SH-SY5Y (cell line): ENCODE measurements around the gene MPPED1.

Experiments used
- GATA2 ChIP-seq: IDR thresholded peaks from 2 replicates; pipeline ENCODE4 v1.6.1; 2011; ENCODE audit warnings: mild to moderate bottlenecking, low read depth, low read length
- GATA3 ChIP-seq: IDR thresholded peaks from 2 replicates; pipeline ENCODE4 v1.6.1; 2011; ENCODE audit warnings: low read depth, mild to moderate bottlenecking, low read length, moderate library complexity

DNA sequence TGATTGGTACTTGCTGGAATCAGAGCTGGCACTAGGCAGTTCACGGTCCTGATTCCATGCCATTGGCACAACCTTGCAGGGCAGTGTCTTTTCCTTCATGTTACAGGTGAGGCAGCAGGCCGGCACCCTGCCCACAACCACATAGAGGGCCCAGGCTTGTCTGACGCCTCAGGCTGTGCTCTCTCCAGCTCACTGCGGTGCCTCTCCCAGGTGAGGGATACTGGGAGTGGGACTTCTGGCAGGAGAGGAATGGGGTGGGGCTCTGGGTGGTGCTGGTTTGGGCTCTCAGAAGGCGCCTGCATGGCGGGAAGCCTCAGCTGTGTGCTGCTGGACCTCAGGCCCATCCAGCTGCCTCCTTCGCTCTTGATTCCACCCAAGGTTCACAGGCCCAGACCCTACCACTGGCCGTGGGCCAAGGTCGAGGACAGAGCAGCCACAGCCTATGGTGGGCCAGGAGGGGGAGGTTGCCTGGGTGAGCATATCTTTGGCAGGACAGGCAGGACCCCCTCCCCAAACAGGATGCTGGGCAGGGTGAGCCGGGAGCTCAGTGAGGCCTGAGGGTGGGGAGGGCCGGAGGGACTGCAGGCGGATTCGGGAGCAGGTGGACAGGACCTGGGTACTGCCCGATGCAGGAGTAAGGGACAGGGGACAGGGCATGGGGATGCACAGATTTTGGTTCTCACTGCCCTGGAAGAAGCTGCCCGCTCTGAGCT is 7.0 kb upstream of the MPPED1 start:
- TF ChIP-seq GATA2, result no peak
- TF ChIP-seq GATA3, result no peak
